PC-9 (cell line): Measurements from ENCODE around the gene LPIN2. TPM values are rescaled to one million over a fixed set of nuclear protein-coding genes. Genes with fewer than 3 reads are reported as not detected.
"Not testable (repeated sequence)": the region's sequence is repeated elsewhere in the genome, so short reads cannot be mapped to it uniquely, and the experiment has no call there.

Experiments
- BruUV-seq: library from RNA; stranded (reverse); fragments of 400-500 nt; replicated peaks from 2 replicates; lab custom pipeline; 2021; lab: Mats Ljungman, UMichigan
- CTCF ChIA-PET: fragments of 300-600 bp; sonication (Branson Sonifier 250); formaldehyde crosslinking; loops from one replicate; lab custom pipeline; 2022; ENCODE audit warnings: antibody characterized with exemption; lab: Charles Lee
- POLR2A ChIA-PET: fragments of 300-600 bp; sonication (Branson Sonifier 250); formaldehyde crosslinking; loops from one replicate; lab custom pipeline; 2022; ENCODE audit warnings: antibody characterized with exemption; ENCODE audit not compliant: unreplicated experiment; lab: Charles Lee
- DNase-seq, 2 experiments: peaks; one replicate each; pipeline versions ENCODE4 v3.0.0 to v3.0.0-alpha.2; 2015 to 2022; ENCODE audit warnings: mixed read lengths in 1 of 2
- H2AFZ ChIP-seq: fragments of 200-600 bp; sonication (generic); 2 replicates; pipeline ENCODE4 v1.8.1; 2017; ENCODE audit warnings: antibody characterized with exemption
- H3F3A ChIP-seq: fragments of 200-600 bp; sonication (generic); 2 replicates; pipeline ENCODE4 v1.8.1; 2017; ENCODE audit warnings: antibody characterized with exemption, mild to moderate bottlenecking, low read depth; ENCODE audit not compliant: insufficient read depth
- H3K27ac ChIP-seq: fragments of 200-600 bp; sonication (generic); 2 replicates; pipeline ENCODE4 v1.6.1; 2016; ENCODE audit warnings: mixed run types
- H3K27me3 ChIP-seq: fragments of 200-600 bp; sonication (generic); 2 replicates; pipeline ENCODE4 v1.6.1; 2016; ENCODE audit warnings: low read depth, mixed run types; ENCODE audit not compliant: insufficient read depth
- H3K36me3 ChIP-seq: fragments of 200-600 bp; sonication (generic); 2 replicates; pipeline ENCODE4 v1.6.1; 2016; ENCODE audit warnings: low read depth, mixed run types
- H3K4me1 ChIP-seq: fragments of 200-600 bp; sonication (generic); replicated peaks from 2 replicates; pipeline ENCODE4 v1.6.1; 2016; ENCODE audit warnings: mixed run types; ENCODE audit not compliant: insufficient read depth
- H3K4me2 ChIP-seq: fragments of 200-600 bp; sonication (generic); 2 replicates; pipeline ENCODE4 v1.6.1; 2017; ENCODE audit warnings: mixed run types
- H3K4me3 ChIP-seq: fragments of 200-600 bp; sonication (generic); 2 replicates; pipeline ENCODE4 v1.6.1; 2016; ENCODE audit warnings: mixed run types
- H3K79me2 ChIP-seq: fragments of 200-600 bp; sonication (generic); 2 replicates; pipeline ENCODE4 v1.6.1; 2017; ENCODE audit warnings: low read depth, mixed run types
- H3K9me2 ChIP-seq: fragments of 200-600 bp; sonication (generic); 2 replicates; pipeline ENCODE4 v1.8.1; 2017; ENCODE audit warnings: mild to moderate bottlenecking; ENCODE audit not compliant: insufficient read depth
- H3K9me3 ChIP-seq: fragments of 200-600 bp; sonication (generic); 2 replicates; pipeline ENCODE4 v1.8.1; 2016; ENCODE audit warnings: low read depth; ENCODE audit not compliant: insufficient read depth
- H4K20me1 ChIP-seq: fragments of 200-600 bp; sonication (generic); 2 replicates; pipeline ENCODE4 v1.8.1; 2017; ENCODE audit not compliant: insufficient read depth
- EZH2 ChIP-seq: fragments of 200-600 bp; sonication (generic); IDR thresholded peaks from 2 replicates; pipeline ENCODE4 v1.8.0; 2017; ENCODE audit warnings: antibody characterized with exemption, low read depth
- intact Hi-C: fragments of 100-400 bp; cut with micrococcal nuclease; formaldehyde crosslinking; loops from one replicate; pipeline ENCODE4 v1.10.0; 2022; ENCODE audit not compliant: unreplicated experiment
- total RNA-seq: library from RNA; stranded (reverse); gene quantifications from 2 replicates; pipeline ENCODE4 v1.2.3, GENCODE V29; 2021
- TF ChIP-seq, protein P1 (sequence below): fragments of 200-600 bp; sonication (generic); conservative IDR thresholded peaks from 2 replicates; pipeline ENCODE4 v1.6.1; 2017; ENCODE audit warnings: mixed run types, antibody characterized with exemption, mild to moderate bottlenecking, moderate library complexity

LPIN2 gene
- total RNA-seq, 1 experiment from 2014 or later, result 15.0 TPM

DNA sequence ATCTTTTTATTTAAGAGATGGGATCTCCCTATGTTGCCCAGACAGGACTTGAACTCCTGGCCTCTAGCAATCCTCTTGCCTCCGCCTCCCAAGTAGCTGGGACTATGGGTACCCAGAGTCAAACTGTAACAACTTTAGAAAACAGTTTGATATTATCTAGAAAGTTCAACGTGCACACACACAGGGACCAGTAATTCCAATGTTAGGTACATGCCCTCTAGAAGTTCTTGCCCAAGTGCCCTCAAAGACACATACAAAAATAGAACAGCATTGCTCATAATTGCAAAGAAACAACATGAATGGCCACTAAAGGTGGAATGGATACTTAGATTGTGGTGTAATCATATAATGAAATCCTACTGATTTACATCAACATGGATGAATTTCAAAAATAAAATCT, 12.6 kb upstream of the LPIN2 start:
- intact Hi-C loops, result no loop called here
- H3K4me2 ChIP-seq, result no peak overlapping the region
- H3K27ac ChIP-seq, result no peak overlapping the region
- CTCF ChIA-PET, result no interaction called here
- no peaks in the 10 kb centered on the region for H3K4me1 ChIP-seq
- H3K36me3 ChIP-seq, result no peaks in the 10 kb centered on the region
- no peaks in the 10 kb centered on the region for H3K27me3 ChIP-seq
- no peaks in the 10 kb centered on the region for H3K79me2 ChIP-seq
- no TSS peak for BruUV-seq
- no peaks in the 10 kb centered on the region for H4K20me1 ChIP-seq
- H2AFZ ChIP-seq, result no peak overlapping the region
- H3K9me2 ChIP-seq, result no peaks in the 10 kb centered on the region
- TF ChIP-seq EZH2, result no peak
- TF ChIP-seq, protein P1, sequence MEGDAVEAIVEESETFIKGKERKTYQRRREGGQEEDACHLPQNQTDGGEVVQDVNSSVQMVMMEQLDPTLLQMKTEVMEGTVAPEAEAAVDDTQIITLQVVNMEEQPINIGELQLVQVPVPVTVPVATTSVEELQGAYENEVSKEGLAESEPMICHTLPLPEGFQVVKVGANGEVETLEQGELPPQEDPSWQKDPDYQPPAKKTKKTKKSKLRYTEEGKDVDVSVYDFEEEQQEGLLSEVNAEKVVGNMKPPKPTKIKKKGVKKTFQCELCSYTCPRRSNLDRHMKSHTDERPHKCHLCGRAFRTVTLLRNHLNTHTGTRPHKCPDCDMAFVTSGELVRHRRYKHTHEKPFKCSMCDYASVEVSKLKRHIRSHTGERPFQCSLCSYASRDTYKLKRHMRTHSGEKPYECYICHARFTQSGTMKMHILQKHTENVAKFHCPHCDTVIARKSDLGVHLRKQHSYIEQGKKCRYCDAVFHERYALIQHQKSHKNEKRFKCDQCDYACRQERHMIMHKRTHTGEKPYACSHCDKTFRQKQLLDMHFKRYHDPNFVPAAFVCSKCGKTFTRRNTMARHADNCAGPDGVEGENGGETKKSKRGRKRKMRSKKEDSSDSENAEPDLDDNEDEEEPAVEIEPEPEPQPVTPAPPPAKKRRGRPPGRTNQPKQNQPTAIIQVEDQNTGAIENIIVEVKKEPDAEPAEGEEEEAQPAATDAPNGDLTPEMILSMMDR, result no peak
- POLR2A ChIA-PET, result no interaction called here
- no peak for DNase-seq
- H3F3A ChIP-seq, result peaks cover 9% of the 10 kb centered on the region; the same call in 1 of the 2 replicates
- no peaks in the 10 kb centered on the region for H3K9me3 ChIP-seq
- H3K4me3 ChIP-seq, result no peak overlapping the region

DNA sequence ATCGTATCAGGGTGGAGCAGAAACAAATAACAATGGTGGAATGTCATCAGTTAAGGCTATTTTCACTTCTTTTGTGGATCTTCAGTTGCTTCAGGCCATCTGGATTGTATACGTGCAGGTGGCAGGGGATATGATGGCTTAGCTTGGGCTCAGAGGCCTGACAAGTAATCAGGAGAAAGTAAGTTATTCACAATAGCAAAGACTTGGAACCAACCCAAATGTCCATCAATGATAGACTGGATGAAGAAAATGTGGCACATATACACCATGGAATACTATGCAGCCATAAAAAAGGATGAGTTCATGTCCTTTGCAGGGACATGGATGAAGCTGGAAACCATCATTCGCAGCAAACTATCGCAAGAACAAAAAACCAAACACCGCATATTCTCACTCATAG, 10.7 kb upstream of the LPIN2 start:
- BruUV-seq, H3K9me2 ChIP-seq, H3K27me3 ChIP-seq, DNase-seq, POLR2A ChIA-PET, H3K79me2 ChIP-seq, H3K4me1 ChIP-seq, H3K27ac ChIP-seq, H3K36me3 ChIP-seq, intact Hi-C loops, H3K4me2 ChIP-seq, H3F3A ChIP-seq, H3K9me3 ChIP-seq, H2AFZ ChIP-seq, CTCF ChIA-PET, H4K20me1 ChIP-seq, H3K4me3 ChIP-seq: not testable (repeated sequence)

DNA sequence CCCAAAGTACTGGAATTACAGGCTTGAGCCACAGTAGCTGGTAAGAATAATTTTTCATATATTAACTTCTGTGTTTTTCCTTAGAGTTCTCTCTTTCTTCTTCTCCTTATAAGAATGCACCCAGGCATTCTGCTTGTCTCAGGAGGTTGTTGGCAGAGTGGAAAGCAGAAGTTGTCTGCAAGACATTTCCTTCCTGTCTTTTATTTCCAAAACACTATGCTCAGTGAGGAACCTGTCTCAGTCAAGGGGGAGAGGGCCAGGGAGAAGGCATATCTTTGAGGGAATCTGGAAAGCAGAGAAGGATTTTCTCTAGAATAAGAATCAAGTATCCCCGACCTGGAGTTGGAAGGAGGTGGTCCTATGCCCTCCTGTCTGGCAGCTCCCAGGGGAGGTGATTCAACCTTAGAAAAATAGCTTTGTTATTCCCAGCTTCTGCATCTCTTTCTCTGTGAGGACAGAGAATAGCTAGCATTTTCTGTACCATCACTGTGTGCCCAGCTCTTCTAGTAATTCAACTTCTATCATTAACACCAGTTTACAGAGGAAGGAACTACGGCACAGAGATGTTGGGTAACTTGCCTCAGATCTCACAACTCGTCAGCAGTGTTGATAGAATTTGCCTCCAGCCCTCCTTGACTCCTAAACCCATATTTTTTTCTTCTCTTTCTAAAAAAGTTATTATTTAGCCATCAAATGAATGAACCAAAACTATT, 3.8 kb upstream of the LPIN2 start:
- peak overlapping the region; percentile 74; the same call in 1 of the 2 replicates for H3K4me2 ChIP-seq
- H3K4me3 ChIP-seq, result no peak overlapping the region
- TF ChIP-seq, protein P1, result no peak
- TF ChIP-seq EZH2, result no peak
- ChIA-PET POLR2A (interaction anchor here (0.6 to 0.7 kb wide), 2 partner anchors 84 to 1146 kb away, joined by 3 read pairs; no protein-coding TSS in a partner anchor), CTCF (no interaction called here)
- BruUV-seq, result no TSS peak
- DNase-seq, result no peak
- no peaks in the 10 kb centered on the region for H3K9me3 ChIP-seq
- H3K9me2 ChIP-seq, result no peaks in the 10 kb centered on the region
- H3K4me1 ChIP-seq, result peaks cover 43% of the 10 kb centered on the region
- H3K27me3 ChIP-seq, result no peaks in the 10 kb centered on the region
- peaks cover 25% of the 10 kb centered on the region for H3F3A ChIP-seq
- H4K20me1 ChIP-seq, result no peaks in the 10 kb centered on the region
- H2AFZ ChIP-seq, result peak overlapping the region; percentile 25; the same call in 1 of the 2 replicates
- intact Hi-C loops, result loop anchor here (5.0 kb wide), 1 partner anchor 36 kb away; no protein-coding TSS in a partner anchor
- H3K36me3 ChIP-seq, result no peaks in the 10 kb centered on the region
- H3K27ac ChIP-seq, result peak overlapping the region; percentile 99
- H3K79me2 ChIP-seq, result peaks cover 6% of the 10 kb centered on the region; the same call in 1 of the 2 replicates
